Stimulated activated naive B cell treated with anti-CD40 and anti-IgM and Interleukin-4, amounts not matched to agents 10 μg/mL and 1 μg/mL and 100 μg/mL, for 72 hours (primary cell): ENCODE results near the gene MAML2.

Experiments used
- ATAC-seq, 2 donors: fragments of 150-1000 bp; cut with Tn5 transposase; replicated peaks; 2 replicates each; pipeline ENCODE4 v1.10.0; 2021; ENCODE audit warnings: moderate library complexity in 1 of 2
- DNase-seq: peaks from one replicate; pipeline ENCODE4 v3.0.0; 2021
- H3K27ac Mint-ChIP-seq: one replicate; pipeline ENCODE4 v1.8.0; 2022; ENCODE audit warnings: mild to moderate bottlenecking, mixed read lengths
- H3K27me3 Mint-ChIP-seq, 2 donors: one replicate each; pipeline ENCODE4 v1.8.0; 2022; ENCODE audit warnings: mixed read lengths in 2 of 2
- H3K36me3 Mint-ChIP-seq, 2 donors: one replicate each; pipeline ENCODE4 v1.8.0; 2022; ENCODE audit warnings: mixed read lengths in 2 of 2, mild to moderate bottlenecking in 1 of 2
- H3K4me1 Mint-ChIP-seq, 2 donors: one replicate each; pipeline ENCODE4 v1.8.0; 2022; ENCODE audit warnings: mixed read lengths in 2 of 2, mild to moderate bottlenecking in 1 of 2
- H3K4me3 Mint-ChIP-seq, 2 donors: one replicate each; pipeline ENCODE4 v1.8.0; 2022; ENCODE audit warnings: mild to moderate bottlenecking in 2 of 2, mixed read lengths in 2 of 2, moderate library complexity in 1 of 2
- H3K9me3 Mint-ChIP-seq, 2 donors: one replicate each; pipeline ENCODE4 v1.8.0; 2022; ENCODE audit warnings: mixed read lengths in 2 of 2, mild to moderate bottlenecking in 1 of 2

Gene MAML2

GRCh38 chr11:96147186-96147585 is 195.8 kb downstream of the MAML2 start:
- Mint-ChIP-seq H3K4me3 (no peak overlapping the region), H3K36me3 (peaks cover 0 to 2% of the 10 kb centered on the region in 2 donors), H3K27me3 (no peaks in the 10 kb centered on the region), H3K9me3 (no peaks in the 10 kb centered on the region), H3K4me1 (peaks cover 18 to 27% of the 10 kb centered on the region in 2 donors), H3K27ac (no peak overlapping the region)
- no peak for ATAC-seq
- no peak for DNase-seq

- Mint-ChIP-seq H3K4me1 (peaks cover 18 to 27% of the 10 kb centered on the region in 2 donors), H3K27ac (no peak overlapping the region), H3K4me3 (no peak overlapping the region), H3K36me3 (peaks cover 0 to 2% of the 10 kb centered on the region in 2 donors), H3K27me3 (no peaks in the 10 kb centered on the region), H3K9me3 (no peaks in the 10 kb centered on the region)
- no peak for DNase-seq
- ATAC-seq: peak; percentile 60 to 63
Observed at GRCh38 chr11:96146765-96147164, 196.2 kb downstream of the MAML2 start.

GRCh38 chr11:96145163-96145585 is 197.8 kb downstream of the MAML2 start:
- peak overlapping the region; percentile 56 for H3K27ac Mint-ChIP-seq
- H3K9me3 Mint-ChIP-seq: no peaks in the 10 kb centered on the region
- ATAC-seq (no peak), DNase-seq (no peak)
- H3K36me3 Mint-ChIP-seq: peaks cover 0 to 3% of the 10 kb centered on the region in 2 donors
- no peak overlapping the region for H3K4me3 Mint-ChIP-seq
- no peaks in the 10 kb centered on the region for H3K27me3 Mint-ChIP-seq
- H3K4me1 Mint-ChIP-seq: peaks cover 20 to 32% of the 10 kb centered on the region in 2 donors

GRCh38 chr11:96144553-96144952 is 198.4 kb downstream of the MAML2 start:
- Mint-ChIP-seq H3K9me3 (no peaks in the 10 kb centered on the region), H3K27ac (no peak overlapping the region), H3K27me3 (no peaks in the 10 kb centered on the region), H3K4me1 (peaks cover 22 to 39% of the 10 kb centered on the region in 2 donors), H3K4me3 (no peak overlapping the region), H3K36me3 (peaks cover 0 to 6% of the 10 kb centered on the region in 2 donors)
- DNase-seq (no peak), ATAC-seq (no peak)

GRCh38 chr11:96143041-96143521 is 199.9 kb downstream of the MAML2 start:
- Mint-ChIP-seq H3K4me1 (peaks cover 24 to 37% of the 10 kb centered on the region in 2 donors), H3K27me3 (no peaks in the 10 kb centered on the region), H3K27ac (no peak overlapping the region), H3K9me3 (no peaks in the 10 kb centered on the region), H3K4me3 (no peak overlapping the region), H3K36me3 (peaks cover 3 to 4% of the 10 kb centered on the region in 2 donors)
- DNase-seq: no peak
- ATAC-seq: no peak

GRCh38 chr11:96141626-96142025 is 201.4 kb downstream of the MAML2 start:
- Mint-ChIP-seq H3K27me3 (no peaks in the 10 kb centered on the region), H3K4me1 (peaks cover 24 to 35% of the 10 kb centered on the region in 2 donors), H3K9me3 (peaks cover 0 to 2% of the 10 kb centered on the region in 2 donors), H3K4me3 (no peak overlapping the region), H3K36me3 (peaks cover 5 to 6% of the 10 kb centered on the region in 2 donors), H3K27ac (no peak overlapping the region)
- no peak for DNase-seq
- ATAC-seq: no peak

- no peak for ATAC-seq
- peaks cover 23 to 32% of the 10 kb centered on the region in 2 donors for H3K4me1 Mint-ChIP-seq
- H3K27me3 Mint-ChIP-seq: no peaks in the 10 kb centered on the region
- DNase-seq: no peak
- H3K4me3 Mint-ChIP-seq: no peak overlapping the region
- H3K9me3 Mint-ChIP-seq: peaks cover 0 to 2% of the 10 kb centered on the region in 2 donors
- peaks cover 5 to 6% of the 10 kb centered on the region in 2 donors for H3K36me3 Mint-ChIP-seq
- H3K27ac Mint-ChIP-seq: no peak overlapping the region
Observed at GRCh38 chr11:96139691-96140090, 203.3 kb downstream of the MAML2 start.

GRCh38 chr11:96137373-96137772 is 205.6 kb downstream of the MAML2 start:
- ATAC-seq: no peak
- Mint-ChIP-seq H3K4me1 (peaks cover 22 to 45% of the 10 kb centered on the region in 2 donors), H3K9me3 (peaks cover 0 to 2% of the 10 kb centered on the region in 2 donors), H3K27ac (peak overlapping the region; percentile 88), H3K36me3 (peaks cover 5 to 6% of the 10 kb centered on the region in 2 donors), H3K4me3 (no peak overlapping the region), H3K27me3 (no peaks in the 10 kb centered on the region)
- no peak for DNase-seq

GRCh38 chr11:96136613-96137298 is 206.2 kb downstream of the MAML2 start:
- peaks cover 0 to 2% of the 10 kb centered on the region in 2 donors for H3K9me3 Mint-ChIP-seq
- H3K27ac Mint-ChIP-seq: peak overlapping the region; percentile 88
- peaks cover 5 to 6% of the 10 kb centered on the region in 2 donors for H3K36me3 Mint-ChIP-seq
- no peak overlapping the region for H3K4me3 Mint-ChIP-seq
- no peak for DNase-seq
- no peak for ATAC-seq
- H3K4me1 Mint-ChIP-seq: peaks cover 25 to 50% of the 10 kb centered on the region in 2 donors
- H3K27me3 Mint-ChIP-seq: no peaks in the 10 kb centered on the region

GRCh38 chr11:96134602-96135001 is 208.4 kb downstream of the MAML2 start:
- ATAC-seq (peak; percentile 82 to 84), DNase-seq (no peak)
- Mint-ChIP-seq H3K36me3 (peaks cover 2 to 5% of the 10 kb centered on the region in 2 donors), H3K4me1 (peaks cover 32 to 48% of the 10 kb centered on the region in 2 donors), H3K27me3 (no peaks in the 10 kb centered on the region), H3K27ac (peak overlapping the region; percentile 90), H3K4me3 (no peak overlapping the region), H3K9me3 (peaks cover 0 to 3% of the 10 kb centered on the region in 2 donors)

- H3K4me1 Mint-ChIP-seq: peaks cover 40 to 61% of the 10 kb centered on the region in 2 donors
- ATAC-seq: peak; percentile 26 to 32
- H3K9me3 Mint-ChIP-seq: peaks cover 0 to 2% of the 10 kb centered on the region in 2 donors
- no peak overlapping the region for H3K4me3 Mint-ChIP-seq
- no peaks in the 10 kb centered on the region for H3K27me3 Mint-ChIP-seq
- DNase-seq: no peak
- H3K27ac Mint-ChIP-seq: no peak overlapping the region
- peaks cover 5 to 6% of the 10 kb centered on the region in 2 donors for H3K36me3 Mint-ChIP-seq
Observed at GRCh38 chr11:96132437-96132836, 210.6 kb downstream of the MAML2 start.

GRCh38 chr11:96130061-96130620 is 212.9 kb downstream of the MAML2 start:
- no peaks in the 10 kb centered on the region for H3K27me3 Mint-ChIP-seq
- peaks cover 0 to 1% of the 10 kb centered on the region in 2 donors for H3K9me3 Mint-ChIP-seq
- H3K4me3 Mint-ChIP-seq: peak overlapping the region; percentile 14 to 54
- peak overlapping the region; percentile 94 for H3K27ac Mint-ChIP-seq
- peaks cover 42 to 71% of the 10 kb centered on the region in 2 donors for H3K4me1 Mint-ChIP-seq
- H3K36me3 Mint-ChIP-seq: peaks cover 4 to 7% of the 10 kb centered on the region in 2 donors
- DNase-seq: no peak
- peak; percentile 76 to 80 for ATAC-seq

GRCh38 chr11:96127596-96127959 is 215.4 kb downstream of the MAML2 start:
- DNase-seq (no peak), ATAC-seq (no peak)
- no peak overlapping the region for H3K4me3 Mint-ChIP-seq
- peaks cover 7 to 8% of the 10 kb centered on the region in 2 donors for H3K36me3 Mint-ChIP-seq
- peak overlapping the region; percentile 25 for H3K27ac Mint-ChIP-seq
- H3K27me3 Mint-ChIP-seq: no peaks in the 10 kb centered on the region
- peaks cover 0 to 1% of the 10 kb centered on the region in 2 donors for H3K9me3 Mint-ChIP-seq
- H3K4me1 Mint-ChIP-seq: peaks cover 40 to 57% of the 10 kb centered on the region in 2 donors

GRCh38 chr11:96126917-96127595 is 215.9 kb downstream of the MAML2 start:
- H3K4me1 Mint-ChIP-seq: peaks cover 38 to 53% of the 10 kb centered on the region in 2 donors
- H3K27me3 Mint-ChIP-seq: no peaks in the 10 kb centered on the region
- peak overlapping the region; percentile 68 for H3K27ac Mint-ChIP-seq
- peaks cover 0 to 1% of the 10 kb centered on the region in 2 donors for H3K9me3 Mint-ChIP-seq
- H3K36me3 Mint-ChIP-seq: peaks cover 7 to 8% of the 10 kb centered on the region in 2 donors
- ATAC-seq (peak; percentile 67 to 73), DNase-seq (no peak)
- no peak overlapping the region for H3K4me3 Mint-ChIP-seq
